Measurements from ENCODE around the gene PDE3A. TPM values are rescaled to one million over a fixed set of nuclear protein-coding genes. Genes with fewer than 3 reads are reported as not detected.

PDE3A gene
- total RNA-seq, 2 experiments from 2014 or later = not detected

GRCh38 chr12:20469756-20470155 is 101.4 kb downstream of the PDE3A start:
- H4K20me1 ChIP-seq (ENCODE audit: insufficient read depth, low read length) = no peaks in the 10 kb centered on the region
- no peak overlapping the region for H3K4me2 ChIP-seq (ENCODE audit: low read length)
- intact Hi-C loops (cut with micrococcal nuclease; ENCODE audit: unreplicated experiment) = no loop called here
- no peaks in the 10 kb centered on the region for H3K9me3 ChIP-seq (ENCODE audit: low read length)
- H2AFZ ChIP-seq (ENCODE audit: low read length) = no peak overlapping the region
- BruUV-seq (replicated peaks) = no TSS peak
- H3K4me3 ChIP-seq (ENCODE audit: low read depth, low read length, poor library complexity, severe bottlenecking) = no peak overlapping the region
- CTCF ChIA-PET (ENCODE audit: unreplicated experiment) = no interaction called here
- DNase-seq (ENCODE audit: low spot score) = no peak
- TF ChIP-seq CTCF (conservative IDR thresholded peaks at IDR 0.05; ENCODE audit: low read length) (no peak), EZH2phosphoT487 (IDR thresholded peaks at IDR 0.05; ENCODE audit: borderline replicate concordance, low read depth, low read length) (no peak)
- POLR2A ChIA-PET = no interaction called here
- H3K4me1 ChIP-seq (ENCODE audit: insufficient read depth, low read length, poor library complexity, severe bottlenecking) = no peaks in the 10 kb centered on the region
- H3K27ac ChIP-seq (ENCODE audit: low read depth, low read length, poor library complexity, severe bottlenecking) = no peak overlapping the region
- H3K9me2 ChIP-seq (ENCODE audit: insufficient read depth, low read length) = no peaks in the 10 kb centered on the region
- H3K79me2 ChIP-seq (ENCODE audit: insufficient read depth, low read depth, low read length) = no peaks in the 10 kb centered on the region
- no peaks in the 10 kb centered on the region for H3K36me3 ChIP-seq (ENCODE audit: insufficient read depth, low read length)

- ChIA-PET POLR2A (no interaction called here), CTCF (ENCODE audit: unreplicated experiment) (no interaction called here)
- H3K79me2 ChIP-seq (ENCODE audit: insufficient read depth, low read depth, low read length) = no peaks in the 10 kb centered on the region
- no peaks in the 10 kb centered on the region for H3K9me2 ChIP-seq (ENCODE audit: insufficient read depth, low read length)
- DNase-seq (ENCODE audit: low spot score) = no peak
- no peaks in the 10 kb centered on the region for H3K4me1 ChIP-seq (ENCODE audit: insufficient read depth, low read length, poor library complexity, severe bottlenecking)
- no peaks in the 10 kb centered on the region for H4K20me1 ChIP-seq (ENCODE audit: insufficient read depth, low read length)
- H2AFZ ChIP-seq (ENCODE audit: low read length) = no peak overlapping the region
- H3K4me3 ChIP-seq (ENCODE audit: low read depth, low read length, poor library complexity, severe bottlenecking) = no peak overlapping the region
- no peak overlapping the region for H3K27ac ChIP-seq (ENCODE audit: low read depth, low read length, poor library complexity, severe bottlenecking)
- BruUV-seq (replicated peaks) = no TSS peak
- H3K4me2 ChIP-seq (ENCODE audit: low read length) = no peak overlapping the region
- no peaks in the 10 kb centered on the region for H3K9me3 ChIP-seq (ENCODE audit: low read length)
- no peaks in the 10 kb centered on the region for H3K36me3 ChIP-seq (ENCODE audit: insufficient read depth, low read length)
- intact Hi-C loops (cut with micrococcal nuclease; ENCODE audit: unreplicated experiment) = no loop called here
- no peak for TF ChIP-seq EZH2phosphoT487 (IDR thresholded peaks at IDR 0.05; ENCODE audit: borderline replicate concordance, low read depth, low read length)
- no peak for TF ChIP-seq CTCF (conservative IDR thresholded peaks at IDR 0.05; ENCODE audit: low read length)
These were observed 103.9 kb downstream of the PDE3A start for GRCh38 chr12:20472102-20472782.

GRCh38 chr12:20473133-20473532 is 104.8 kb downstream of the PDE3A start:
- DNase-seq (ENCODE audit: low spot score) = no peak
- Histone ChIP-seq H2AFZ (ENCODE audit: low read length) (no peak overlapping the region), H3K4me2 (ENCODE audit: low read length) (no peak overlapping the region), H3K9me3 (ENCODE audit: low read length) (no peaks in the 10 kb centered on the region), H3K79me2 (ENCODE audit: insufficient read depth, low read depth, low read length) (no peaks in the 10 kb centered on the region), H3K4me3 (ENCODE audit: low read depth, low read length, poor library complexity, severe bottlenecking) (no peak overlapping the region), H4K20me1 (ENCODE audit: insufficient read depth, low read length) (no peaks in the 10 kb centered on the region), H3K4me1 (ENCODE audit: insufficient read depth, low read length, poor library complexity, severe bottlenecking) (no peaks in the 10 kb centered on the region), H3K9me2 (ENCODE audit: insufficient read depth, low read length) (no peaks in the 10 kb centered on the region), H3K27ac (ENCODE audit: low read depth, low read length, poor library complexity, severe bottlenecking) (no peak overlapping the region), H3K36me3 (ENCODE audit: insufficient read depth, low read length) (no peaks in the 10 kb centered on the region)
- ChIA-PET CTCF (ENCODE audit: unreplicated experiment) (no interaction called here), POLR2A (no interaction called here)
- no TSS peak for BruUV-seq (replicated peaks)
- TF ChIP-seq EZH2phosphoT487 (IDR thresholded peaks at IDR 0.05; ENCODE audit: borderline replicate concordance, low read depth, low read length) = no peak
- TF ChIP-seq CTCF (conservative IDR thresholded peaks at IDR 0.05; ENCODE audit: low read length) = no peak
- intact Hi-C loops (cut with micrococcal nuclease; ENCODE audit: unreplicated experiment) = no loop called here
